WTC11 (cell line): ENCODE measurements around the gene UTP11.

ENCODE experiments used
- KAT7 ChIP-seq: sonication (generic); formaldehyde crosslinking; IDR thresholded peaks from 2 replicates; pipeline ENCODE4 v1.8.1; 2023; ENCODE audit warnings: missing genetic modification reagents, mild to moderate bottlenecking, borderline replicate concordance
- TEAD4 ChIP-seq: sonication (generic); formaldehyde crosslinking; IDR thresholded peaks from 2 replicates; pipeline ENCODE4 v1.8.0; 2022; ENCODE audit warnings: mild to moderate bottlenecking, missing genetic modification reagents
- TF ChIP-seq, protein P1 (sequence below): sonication (generic); formaldehyde crosslinking; IDR thresholded peaks from 2 replicates; pipeline ENCODE4 v1.8.0; 2022; ENCODE audit warnings: mild to moderate bottlenecking, missing genetic modification reagents

DNA sequence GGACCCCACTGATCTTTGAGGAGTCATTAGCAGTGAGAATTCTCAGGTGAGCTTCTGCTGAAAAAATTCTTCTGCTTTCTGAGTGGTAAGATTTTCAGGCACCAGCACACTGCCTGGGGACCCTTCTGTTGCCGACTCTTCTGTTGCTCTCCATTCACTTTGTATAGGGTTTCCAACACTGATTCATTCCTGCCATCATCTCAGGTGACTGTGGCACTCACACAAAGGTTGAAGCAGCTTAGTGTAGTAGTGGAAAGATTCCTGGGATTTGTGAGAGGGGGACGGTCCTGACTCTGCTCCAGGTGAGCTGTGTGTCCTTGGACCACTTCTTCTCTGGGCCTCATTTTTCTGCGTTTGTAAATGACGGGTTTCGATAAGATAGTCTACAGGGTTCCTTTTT, 9.4 kb downstream of the UTP11 start:
- TF ChIP-seq KAT7 (CRISPR knock-in tag) (no peak), TEAD4 (no peak)
- TF ChIP-seq, protein P1, sequence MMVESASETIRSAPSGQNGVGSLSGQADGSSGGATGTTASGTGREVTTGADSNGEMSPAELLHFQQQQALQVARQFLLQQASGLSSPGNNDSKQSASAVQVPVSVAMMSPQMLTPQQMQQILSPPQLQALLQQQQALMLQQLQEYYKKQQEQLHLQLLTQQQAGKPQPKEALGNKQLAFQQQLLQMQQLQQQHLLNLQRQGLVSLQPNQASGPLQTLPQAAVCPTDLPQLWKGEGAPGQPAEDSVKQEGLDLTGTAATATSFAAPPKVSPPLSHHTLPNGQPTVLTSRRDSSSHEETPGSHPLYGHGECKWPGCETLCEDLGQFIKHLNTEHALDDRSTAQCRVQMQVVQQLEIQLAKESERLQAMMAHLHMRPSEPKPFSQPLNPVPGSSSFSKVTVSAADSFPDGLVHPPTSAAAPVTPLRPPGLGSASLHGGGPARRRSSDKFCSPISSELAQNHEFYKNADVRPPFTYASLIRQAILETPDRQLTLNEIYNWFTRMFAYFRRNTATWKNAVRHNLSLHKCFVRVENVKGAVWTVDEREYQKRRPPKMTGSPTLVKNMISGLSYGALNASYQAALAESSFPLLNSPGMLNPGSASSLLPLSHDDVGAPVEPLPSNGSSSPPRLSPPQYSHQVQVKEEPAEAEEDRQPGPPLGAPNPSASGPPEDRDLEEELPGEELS (CRISPR knock-in tag), result no peak
